HG03103 (cell line): ENCODE measurements around the gene CHRFAM7A.
"Not testable (repeated sequence)": the region's sequence is repeated elsewhere in the genome, so short reads cannot be mapped to it uniquely, and the experiment has no call there.

Experiments used
- ATAC-seq: cut with Tn5 transposase; IDR thresholded peaks from one replicate; pipeline ENCODE4 v1.9.1; 2021; ENCODE audit warnings: low read depth; ENCODE audit not compliant: unreplicated experiment

The CHRFAM7A gene

DNA sequence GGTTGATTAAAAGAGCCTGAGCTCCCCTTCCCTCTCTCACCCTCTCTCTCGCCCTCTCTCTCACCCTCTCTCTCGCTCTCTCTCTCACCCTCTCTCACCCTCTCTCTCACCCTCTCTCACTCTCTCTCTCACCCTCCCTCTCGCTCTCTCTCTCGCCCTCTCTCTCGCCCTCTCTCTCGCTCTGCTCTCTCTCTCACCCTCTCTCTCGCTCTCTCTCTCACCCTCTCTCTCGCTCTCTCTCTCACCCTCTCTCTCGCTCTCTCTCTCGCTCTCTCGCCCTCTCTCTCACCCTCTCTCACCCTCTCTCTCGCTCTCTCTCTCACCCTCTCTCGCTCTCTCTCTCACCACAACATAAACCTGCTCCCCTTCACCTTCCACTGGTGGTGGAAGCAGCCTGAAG lies 67.2 kb downstream of the CHRFAM7A start:
- ATAC-seq, result not testable (repeated sequence)

DNA sequence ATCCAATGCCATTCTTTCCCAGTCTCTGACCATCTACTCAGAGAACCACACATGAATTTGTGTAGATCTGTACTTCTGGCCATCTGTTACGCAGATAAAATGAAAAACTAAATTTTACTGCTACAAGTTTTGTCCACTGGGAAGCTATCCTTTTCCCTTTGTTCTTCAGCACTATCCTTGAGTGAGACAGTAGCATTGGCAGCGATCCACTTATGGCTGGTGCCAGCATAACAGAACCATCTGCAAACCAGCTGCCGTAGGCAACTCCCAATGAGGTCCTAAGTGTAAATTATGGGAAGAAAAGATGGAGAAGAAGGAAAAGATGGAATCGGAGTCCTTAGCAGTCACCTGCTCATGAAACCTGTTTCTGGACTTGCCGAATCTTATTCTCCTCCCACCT lies 72.3 kb downstream of the CHRFAM7A start:
- not testable (repeated sequence) for ATAC-seq

DNA sequence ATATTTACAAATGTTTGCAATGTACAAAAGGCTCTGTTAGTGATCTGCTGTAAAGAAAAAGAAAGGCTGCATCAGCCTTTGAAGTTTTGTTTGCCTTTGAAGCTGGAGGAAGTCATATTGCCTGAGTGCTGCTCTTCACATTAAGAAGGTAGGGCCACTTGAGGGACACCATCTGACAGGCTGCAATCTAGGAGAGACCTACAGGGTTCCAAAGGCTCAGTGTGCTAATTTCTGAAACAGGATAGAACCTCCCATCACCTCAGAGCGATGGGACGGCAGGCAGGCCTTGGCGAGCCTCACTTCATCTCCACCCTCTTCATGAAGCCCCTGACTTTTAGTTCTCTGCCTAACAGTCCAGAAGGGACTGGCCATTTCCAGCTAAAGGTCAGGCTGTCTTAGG lies 77.6 kb downstream of the CHRFAM7A start:
- ATAC-seq, result not testable (repeated sequence)

GRCh38 chr15:30310575-30310974 lies 82.8 kb downstream of the CHRFAM7A start:
- ATAC-seq, result not testable (repeated sequence)
